GM12874 (cell line): ENCODE data around the gene AVPR2.

ENCODE experiments used
- TF ChIP-seq, protein P1 (sequence below): IDR thresholded peaks from 2 replicates; pipeline ENCODE4 v1.5.1; 2011; ENCODE audit warnings: low read depth, mild to moderate bottlenecking, control low read depth, low read length, moderate library complexity; ENCODE audit not compliant: insufficient read depth

The AVPR2 gene

DNA sequence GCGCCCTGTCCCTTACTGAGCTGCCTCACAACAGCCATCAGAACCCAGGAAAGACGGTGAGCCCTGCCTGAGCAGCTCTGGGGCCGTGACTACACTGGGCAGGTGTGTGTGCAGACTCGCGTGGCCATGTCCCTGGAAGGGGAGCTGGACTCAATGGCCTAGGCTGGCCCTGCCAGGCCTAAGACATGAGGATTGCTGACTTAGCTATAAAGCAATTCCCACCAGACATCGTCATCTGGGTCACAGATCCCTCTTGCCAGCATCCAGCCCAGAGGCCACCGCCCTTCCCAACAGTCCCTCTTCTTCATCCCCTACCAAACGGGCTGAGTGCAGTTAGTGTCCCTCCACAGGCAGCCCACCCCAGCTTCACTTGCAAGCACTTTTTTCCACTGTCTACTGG is 26.7 kb downstream of the AVPR2 start:
- TF ChIP-seq, protein P1, sequence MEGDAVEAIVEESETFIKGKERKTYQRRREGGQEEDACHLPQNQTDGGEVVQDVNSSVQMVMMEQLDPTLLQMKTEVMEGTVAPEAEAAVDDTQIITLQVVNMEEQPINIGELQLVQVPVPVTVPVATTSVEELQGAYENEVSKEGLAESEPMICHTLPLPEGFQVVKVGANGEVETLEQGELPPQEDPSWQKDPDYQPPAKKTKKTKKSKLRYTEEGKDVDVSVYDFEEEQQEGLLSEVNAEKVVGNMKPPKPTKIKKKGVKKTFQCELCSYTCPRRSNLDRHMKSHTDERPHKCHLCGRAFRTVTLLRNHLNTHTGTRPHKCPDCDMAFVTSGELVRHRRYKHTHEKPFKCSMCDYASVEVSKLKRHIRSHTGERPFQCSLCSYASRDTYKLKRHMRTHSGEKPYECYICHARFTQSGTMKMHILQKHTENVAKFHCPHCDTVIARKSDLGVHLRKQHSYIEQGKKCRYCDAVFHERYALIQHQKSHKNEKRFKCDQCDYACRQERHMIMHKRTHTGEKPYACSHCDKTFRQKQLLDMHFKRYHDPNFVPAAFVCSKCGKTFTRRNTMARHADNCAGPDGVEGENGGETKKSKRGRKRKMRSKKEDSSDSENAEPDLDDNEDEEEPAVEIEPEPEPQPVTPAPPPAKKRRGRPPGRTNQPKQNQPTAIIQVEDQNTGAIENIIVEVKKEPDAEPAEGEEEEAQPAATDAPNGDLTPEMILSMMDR, result no peak

DNA sequence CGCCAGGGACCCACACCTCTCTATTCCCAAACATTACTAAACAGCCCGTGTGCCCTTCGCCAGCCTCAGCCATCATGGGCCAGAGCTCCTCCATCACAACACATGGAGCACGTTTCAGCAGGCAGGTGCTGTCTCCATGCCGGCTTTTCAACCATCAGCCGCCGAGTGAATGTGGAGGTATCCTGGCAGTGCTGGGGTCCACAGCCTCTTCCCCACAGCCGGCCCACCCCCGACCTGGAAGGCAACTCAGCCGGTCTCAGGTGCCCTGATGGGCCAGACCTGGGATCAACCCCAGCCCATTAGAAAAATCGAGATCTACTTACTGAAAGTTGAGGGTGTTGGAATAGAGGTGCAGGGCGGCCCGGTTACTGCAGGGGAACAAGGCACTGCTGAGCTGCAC is 27.3 kb downstream of the AVPR2 start:
- TF ChIP-seq, protein P1, result no peak

GRCh38 chrX:153932220-153932915 is 27.9 kb downstream of the AVPR2 start:
- TF ChIP-seq, protein P1, result no peak

DNA sequence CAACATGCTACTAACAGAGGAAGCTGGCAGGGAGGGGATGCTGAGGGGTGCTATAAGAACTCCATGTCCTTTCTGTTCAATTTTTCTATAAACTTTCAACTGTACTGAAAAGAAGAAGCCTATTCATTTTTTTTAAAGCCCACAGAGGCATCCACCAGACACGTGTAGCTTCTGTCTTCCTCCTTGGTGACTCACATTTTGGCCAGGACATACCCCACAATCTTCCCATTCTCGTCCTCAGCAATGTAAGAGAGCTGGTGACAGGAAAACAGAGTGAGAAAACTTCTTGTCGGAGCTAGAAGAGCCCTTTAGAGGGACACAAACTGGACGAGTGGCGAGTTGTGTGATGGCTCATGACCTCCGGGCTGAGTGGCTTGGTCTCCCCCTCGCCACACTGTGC is 29.3 kb downstream of the AVPR2 start:
- TF ChIP-seq, protein P1, result no peak

- TF ChIP-seq, protein P1, result no peak
These were observed 29.8 kb downstream of the AVPR2 start for GRCh38 chrX:153934148-153934761.

GRCh38 chrX:153934762-153935325 is 30.4 kb downstream of the AVPR2 start, which contains the start of gene NAA10:
Gene NAA10, minus strand, starts transcription at chrX:153935037. Its CDS starts 133 bp downstream, at chrX:153934904.
- TF ChIP-seq, protein P1, result no peak

DNA sequence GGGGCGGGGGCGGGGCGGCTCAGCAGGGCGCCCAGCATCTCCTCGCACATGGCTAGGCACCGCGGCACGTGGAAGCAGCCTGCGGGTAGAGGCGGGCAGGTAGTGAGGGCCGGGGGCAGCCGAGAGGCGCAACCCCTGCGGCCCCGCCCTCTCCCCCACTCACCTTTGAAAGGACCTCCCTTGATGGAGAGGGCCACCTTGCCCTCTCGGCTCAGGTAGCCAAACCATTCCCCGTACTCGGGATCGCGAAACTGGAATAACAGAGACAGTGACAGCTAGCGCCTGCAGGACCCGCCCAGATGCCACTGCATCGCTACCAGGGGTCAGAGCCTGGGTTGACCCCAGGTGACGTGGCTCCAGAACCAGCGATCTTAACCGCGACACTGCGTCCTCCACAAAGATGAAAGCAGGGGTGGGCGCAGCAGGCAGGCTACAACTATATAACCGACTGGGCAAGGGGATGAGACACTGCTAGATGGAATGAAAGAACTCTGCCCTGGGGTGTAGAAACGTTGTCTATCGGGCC is 30.9 kb downstream of the AVPR2 start:
- TF ChIP-seq, protein P1, result no peak
